IMR-90 (cell line): Measurements from ENCODE around the gene RAB14. TPM values are rescaled to one million over a fixed set of nuclear protein-coding genes. Genes with fewer than 3 reads are reported as not detected.

Source experiments
- ATAC-seq: fragments of 200-7000 bp; cut with Tn5 transposase; 2 replicates; pipeline ENCODE4 v1.9.1; 2020; ENCODE audit warnings: low read depth, mild to moderate bottlenecking, moderate library complexity
- BruUV-seq: library from RNA; stranded (reverse); fragments of 400-500 nt; replicated peaks from 2 replicates; lab custom pipeline; 2021; lab: Mats Ljungman, UMichigan
- CTCF ChIA-PET: fragments of 300-600 bp; formaldehyde crosslinking; extraction: SDS; loops from one replicate; lab custom pipeline; 2021; ENCODE audit warnings: antibody characterized with exemption; lab: Yijun Ruan, JAX
- POLR2A ChIA-PET: fragments of 300-600 bp; sonication (Branson Sonifier 250); formaldehyde crosslinking; loops from one replicate; lab custom pipeline; 2022; ENCODE audit warnings: antibody characterized with exemption; ENCODE audit not compliant: unreplicated experiment; lab: Charles Lee
- DNase-seq: peaks from one replicate; pipeline ENCODE4 v3.0.0; 2013
- H2AFZ ChIP-seq: replicated peaks from 2 replicates; pipeline ENCODE3; 2013; ENCODE audit warnings: low read length, mild to moderate bottlenecking; ENCODE audit not compliant: poor library complexity
- H2AK5ac ChIP-seq: 2 replicates; pipeline ENCODE4 v1.6.1; 2013; ENCODE audit warnings: low read depth, low read length, inconsistent platforms
- H2AK9ac ChIP-seq: replicated peaks from 2 replicates; pipeline ENCODE3; 2013; ENCODE audit warnings: mild to moderate bottlenecking, low read depth, low read length, moderate library complexity; ENCODE audit not compliant: poor library complexity
- H2BK120ac ChIP-seq: 2 replicates; pipeline ENCODE4 v1.6.1; 2013; ENCODE audit warnings: low read depth, low read length, inconsistent platforms
- H2BK15ac ChIP-seq: 3 replicates; pipeline ENCODE4 v1.6.1; 2013; ENCODE audit warnings: low read depth, low read length, inconsistent platforms
- H2BK20ac ChIP-seq: 2 replicates; pipeline ENCODE4 v1.6.1; 2013; ENCODE audit warnings: low read depth, mild to moderate bottlenecking, inconsistent platforms, low read length, moderate library complexity
- H2BK5ac ChIP-seq: 2 replicates; pipeline ENCODE4 v1.6.1; 2013; ENCODE audit warnings: mild to moderate bottlenecking, low read depth, low read length, inconsistent platforms; ENCODE audit not compliant: poor library complexity, severe bottlenecking
- H3K14ac ChIP-seq: replicated peaks from 2 replicates; pipeline ENCODE4 v1.6.1; 2013; ENCODE audit warnings: low read depth, low read length, inconsistent platforms
- H3K18ac ChIP-seq: 2 replicates; pipeline ENCODE4 v1.6.1; 2013; ENCODE audit warnings: low read depth, low read length, control low read depth
- H3K23ac ChIP-seq: 2 replicates; pipeline ENCODE4 v1.6.1; 2013; ENCODE audit warnings: low read depth, low read length, inconsistent platforms
- H3K27ac ChIP-seq: 2 replicates; pipeline ENCODE4 v1.5.1; 2013; ENCODE audit warnings: mild to moderate bottlenecking, control low read depth, low read length; ENCODE audit not compliant: insufficient read depth
- H3K27me3 ChIP-seq: 2 replicates; pipeline ENCODE4 v1.6.1; 2013; ENCODE audit warnings: low read length; ENCODE audit not compliant: control insufficient read depth, insufficient read depth
- H3K36me3 ChIP-seq: 2 replicates; pipeline ENCODE4 v1.6.1; 2013; ENCODE audit warnings: low read length, mixed read lengths; ENCODE audit not compliant: control insufficient read depth, insufficient read depth
- H3K4ac ChIP-seq: 2 replicates; pipeline ENCODE4 v1.6.1; 2013; ENCODE audit warnings: low read depth, low read length, inconsistent platforms
- H3K4me1 ChIP-seq: 2 replicates; pipeline ENCODE4 v1.6.1; 2013; ENCODE audit warnings: low read length, mixed read lengths; ENCODE audit not compliant: control insufficient read depth, insufficient read depth
- H3K4me2 ChIP-seq: 2 replicates; pipeline ENCODE4 v1.6.1; 2013; ENCODE audit warnings: low read depth, mild to moderate bottlenecking, control low read depth, low read length, moderate library complexity
- H3K4me3 ChIP-seq: 2 replicates; pipeline ENCODE4 v1.5.1; 2013; ENCODE audit warnings: low read depth, mild to moderate bottlenecking, control low read depth, low read length, moderate library complexity; ENCODE audit not compliant: insufficient read depth
- H3K56ac ChIP-seq: 2 replicates; pipeline ENCODE4 v1.6.1; 2013; ENCODE audit warnings: low read length, inconsistent platforms; ENCODE audit not compliant: insufficient read depth; ENCODE audit errors: extremely low read depth
- H3K79me1 ChIP-seq, 2 experiments: 2 replicates each; pipeline ENCODE4 v1.6.1; 2013; ENCODE audit warnings: low read length in 2 of 2, inconsistent platforms in 1 of 2, low read depth in 1 of 2
- H3K9ac ChIP-seq: 2 replicates; pipeline ENCODE4 v1.6.1; 2013; ENCODE audit warnings: low read depth, low read length, control low read depth
- H3K9me1 ChIP-seq: 2 replicates; pipeline ENCODE4 v1.6.1; 2013; ENCODE audit warnings: low read length, inconsistent platforms; ENCODE audit not compliant: insufficient read depth
- H3K9me3 ChIP-seq: 2 replicates; pipeline ENCODE4 v1.6.1; 2013; ENCODE audit warnings: low read length; ENCODE audit not compliant: control insufficient read depth, insufficient read depth
- H4K20me1 ChIP-seq: 2 replicates; pipeline ENCODE4 v1.6.1; 2013; ENCODE audit warnings: low read length, inconsistent platforms; ENCODE audit not compliant: insufficient read depth
- H4K5ac ChIP-seq: 2 replicates; pipeline ENCODE4 v1.6.1; 2013; ENCODE audit warnings: mild to moderate bottlenecking, low read depth, low read length, control low read depth
- H4K8ac ChIP-seq, 2 experiments: 2 replicates each; pipeline ENCODE4 v1.6.1; 2013; ENCODE audit warnings: low read depth in 2 of 2, low read length in 2 of 2, control low read depth in 1 of 2, inconsistent platforms in 1 of 2
- H4K91ac ChIP-seq: 2 replicates; pipeline ENCODE4 v1.6.1; 2013; ENCODE audit warnings: low read depth, low read length, inconsistent platforms; ENCODE audit not compliant: insufficient read depth
- BHLHE40 ChIP-seq: fragments of 150-350 bp; IDR thresholded peaks from 2 replicates; pipeline ENCODE4 v1.6.1; 2016; ENCODE audit warnings: mild to moderate bottlenecking, low read depth, low read length
- CEBPB ChIP-seq: IDR thresholded peaks from 2 replicates; pipeline ENCODE4 v1.6.1; 2012; ENCODE audit warnings: low read depth, low read length, improper control_type of control experiment
- CHD1 ChIP-seq: IDR thresholded peaks from 2 replicates; pipeline ENCODE4 v1.6.1; 2012; ENCODE audit warnings: low read depth, low read length, improper control_type of control experiment
- FOS ChIP-seq: fragments of 150-350 bp; IDR thresholded peaks from 2 replicates; pipeline ENCODE4 v1.6.1; 2016; ENCODE audit warnings: low read depth, low read length
- MAFK ChIP-seq: IDR thresholded peaks from 2 replicates; pipeline ENCODE4 v1.6.1; 2012; ENCODE audit warnings: low read depth, low read length, improper control_type of control experiment
- MAZ ChIP-seq: IDR thresholded peaks from 2 replicates; pipeline ENCODE4 v1.6.1; 2012; ENCODE audit warnings: low read depth, mild to moderate bottlenecking, low read length, improper control_type of control experiment, moderate library complexity, borderline replicate concordance
- MXI1 ChIP-seq: IDR thresholded peaks from 2 replicates; pipeline ENCODE4 v1.6.1; 2012; ENCODE audit warnings: low read depth, mild to moderate bottlenecking, low read length, moderate library complexity, borderline replicate concordance
- NFE2L2 ChIP-seq: fragments of 150-350 bp; IDR thresholded peaks from 2 replicates; pipeline ENCODE4 v1.6.1; 2016; ENCODE audit warnings: low read depth, mild to moderate bottlenecking, low read length
- POLR2A ChIP-seq: IDR thresholded peaks from 2 replicates; pipeline ENCODE4 v1.6.1; 2012; ENCODE audit warnings: mild to moderate bottlenecking, low read depth, low read length
- RAD21 ChIP-seq: IDR thresholded peaks from 2 replicates; pipeline ENCODE4 v1.6.1; 2012; ENCODE audit warnings: low read length, improper control_type of control experiment
- RCOR1 ChIP-seq: IDR thresholded peaks from 2 replicates; pipeline ENCODE4 v1.6.1; 2012; ENCODE audit warnings: mild to moderate bottlenecking, low read length, improper control_type of control experiment; ENCODE audit not compliant: insufficient replicate concordance
- RFX5 ChIP-seq: IDR thresholded peaks from 2 replicates; pipeline ENCODE4 v1.8.0; 2012; ENCODE audit warnings: low read depth, mild to moderate bottlenecking, low read length, moderate library complexity
- SMC3 ChIP-seq: fragments of 150-350 bp; IDR thresholded peaks from 2 replicates; pipeline ENCODE4 v1.6.1; 2016; ENCODE audit warnings: low read depth, mild to moderate bottlenecking, antibody characterized with exemption, low read length, moderate library complexity
- WGBS, 2 experiments: methylation state at CpG; one replicate each; pipeline versions ENCODE4 v1.1.5 to v1.1.7; 2013; ENCODE audit warnings: missing lambda C conversion rate in 2 of 2; ENCODE audit not compliant: insufficient read length in 1 of 2; ENCODE audit errors: extremely low coverage in 2 of 2; 5-methylcytosine and 5-hydroxymethylcytosine counted together
- dilution Hi-C: fragments of 300-500 bp; cut with HindIII; formaldehyde crosslinking; loops from one replicate; pipeline ENCODE4 v1.14.3; 2018; ENCODE audit warnings: low sequenced_read_pairs; ENCODE audit not compliant: unreplicated experiment
- in situ Hi-C: fragments of 300-500 bp; cut with MboI; formaldehyde crosslinking; loops from 3 replicates; pipeline ENCODE4 v1.14.3; 2019; ENCODE audit warnings: low sequenced_read_pairs, inconsistent platforms, mixed read lengths
- intact Hi-C: fragments of 100-400 bp; cut with micrococcal nuclease; formaldehyde crosslinking; loops from 2 replicates; pipeline ENCODE4 v1.10.0; 2022
- polyA plus RNA-seq, 3 experiments: library from polyadenylated mRNA; depleted of rRNA; stranded (reverse); fragments of >200 nt; gene quantifications; 2 replicates each; pipeline ENCODE4 v1.2.3, GENCODE V29; 2012; ENCODE audit warnings: low replicate concordance in 1 of 3
- total RNA-seq: library from RNA; depleted of rRNA; stranded (reverse); fragments of >200 nt; gene quantifications from 2 replicates; pipeline ENCODE4 v1.2.3, GENCODE V29; 2012
- TF ChIP-seq, protein P1 (sequence below): fragments of 150-350 bp; IDR thresholded peaks from 2 replicates; pipeline ENCODE4 v1.6.1; 2016; ENCODE audit warnings: low read depth, mild to moderate bottlenecking, low read length, moderate library complexity, borderline replicate concordance
- TF ChIP-seq, protein P2 (sequence below): fragments of 150-350 bp; IDR thresholded peaks from 2 replicates; pipeline ENCODE4 v1.6.1; 2017; ENCODE audit warnings: mild to moderate bottlenecking, antibody characterized with exemption, low read length, low read depth

Gene RAB14
- total and polyA plus RNA-seq, 2 of the 4 experiments (the other 2 are of a cell fraction) = 20.1 to 29.3 TPM

DNA sequence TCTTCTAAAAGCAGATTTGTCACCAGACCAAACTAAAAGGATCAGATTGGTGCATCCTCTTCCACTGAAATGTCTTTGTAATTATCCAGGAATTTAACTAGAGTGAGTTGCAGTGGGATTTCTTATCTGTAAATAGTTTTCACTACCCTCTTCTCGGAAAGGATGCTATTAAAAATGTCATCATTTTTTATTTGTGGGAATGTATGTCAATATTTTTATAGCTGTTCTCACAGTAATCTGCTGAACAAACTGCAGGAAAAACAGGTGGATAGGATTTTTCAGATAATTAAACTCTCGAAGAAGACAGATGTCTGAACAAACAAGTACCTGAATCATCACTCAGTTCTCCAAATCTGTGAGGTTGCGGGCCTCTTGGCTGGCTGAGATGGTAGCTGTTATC lies 62.7 kb downstream of the RAB14 start:
- H3K14ac ChIP-seq = no peak overlapping the region
- CTCF ChIA-PET = no interaction called here
- no peak overlapping the region for H2BK5ac ChIP-seq
- BruUV-seq = no TSS peak
- H3K9ac ChIP-seq = no peak overlapping the region
- 0 out of 2 replicates have a peak, but pooled peaks cover 6% of the 10 kb centered on the region for H3K9me1 ChIP-seq
- DNase-seq = no peak
- no peaks in the 10 kb centered on the region for H3K9me3 ChIP-seq
- no peak overlapping the region for H2BK120ac ChIP-seq
- no peak overlapping the region for H4K5ac ChIP-seq
- H3K27ac ChIP-seq = no peak overlapping the region
- no peak for ATAC-seq
- H3K4me3 ChIP-seq = no peak overlapping the region
- H2AK9ac ChIP-seq = no peak overlapping the region
- H3K4me1 ChIP-seq = no peaks in the 10 kb centered on the region
- no peaks in the 10 kb centered on the region for H3K27me3 ChIP-seq
- no peak overlapping the region for H3K4me2 ChIP-seq
- H3K56ac ChIP-seq = no peak overlapping the region
- dilution Hi-C loops (no loop called here), in situ Hi-C loops (no loop called here), intact Hi-C loops (no loop called here)
- peaks cover 13% of the 10 kb centered on the region for H3K36me3 ChIP-seq
- TF ChIP-seq RAD21 (no peak), MAFK (no peak), CEBPB (no peak), FOS (no peak), MAZ (no peak), NFE2L2 (no peak), POLR2A (no peak), MXI1 (no peak), BHLHE40 (no peak), CHD1 (no peak), SMC3 (no peak), RCOR1 (no peak), RFX5 (no peak)
- TF ChIP-seq, protein P1, sequence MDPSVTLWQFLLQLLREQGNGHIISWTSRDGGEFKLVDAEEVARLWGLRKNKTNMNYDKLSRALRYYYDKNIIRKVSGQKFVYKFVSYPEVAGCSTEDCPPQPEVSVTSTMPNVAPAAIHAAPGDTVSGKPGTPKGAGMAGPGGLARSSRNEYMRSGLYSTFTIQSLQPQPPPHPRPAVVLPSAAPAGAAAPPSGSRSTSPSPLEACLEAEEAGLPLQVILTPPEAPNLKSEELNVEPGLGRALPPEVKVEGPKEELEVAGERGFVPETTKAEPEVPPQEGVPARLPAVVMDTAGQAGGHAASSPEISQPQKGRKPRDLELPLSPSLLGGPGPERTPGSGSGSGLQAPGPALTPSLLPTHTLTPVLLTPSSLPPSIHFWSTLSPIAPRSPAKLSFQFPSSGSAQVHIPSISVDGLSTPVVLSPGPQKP = no peak
- TF ChIP-seq, protein P2, sequence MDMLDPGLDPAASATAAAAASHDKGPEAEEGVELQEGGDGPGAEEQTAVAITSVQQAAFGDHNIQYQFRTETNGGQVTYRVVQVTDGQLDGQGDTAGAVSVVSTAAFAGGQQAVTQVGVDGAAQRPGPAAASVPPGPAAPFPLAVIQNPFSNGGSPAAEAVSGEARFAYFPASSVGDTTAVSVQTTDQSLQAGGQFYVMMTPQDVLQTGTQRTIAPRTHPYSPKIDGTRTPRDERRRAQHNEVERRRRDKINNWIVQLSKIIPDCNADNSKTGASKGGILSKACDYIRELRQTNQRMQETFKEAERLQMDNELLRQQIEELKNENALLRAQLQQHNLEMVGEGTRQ = no peak
- no peak overlapping the region for H3K4ac ChIP-seq
- no peak overlapping the region for H2BK15ac ChIP-seq
- no peaks in the 10 kb centered on the region; a peak in 1 of 4 replicates for H3K79me1 ChIP-seq
- H3K23ac ChIP-seq = no peak overlapping the region
- H2AFZ ChIP-seq = no peak overlapping the region
- H4K91ac ChIP-seq = no peak overlapping the region
- no peak overlapping the region for H2AK5ac ChIP-seq
- no peak overlapping the region for H4K8ac ChIP-seq
- no CpG with 5 or more reads among the region's 3 CpGs for WGBS, 2 experiments
- no peak overlapping the region for H2BK20ac ChIP-seq
- H4K20me1 ChIP-seq = no peaks in the 10 kb centered on the region
- H3K18ac ChIP-seq = no peak overlapping the region
- POLR2A ChIA-PET = no interaction called here
